OCI-LY7 (cell line): ENCODE data around the gene ADRA2B. TPM values are rescaled to one million over a fixed set of nuclear protein-coding genes. Genes with fewer than 3 reads are reported as not detected.

ENCODE experiments used
- BruUV-seq: library from RNA; stranded (reverse); fragments of 400-500 nt; replicated peaks from 2 replicates; lab custom pipeline; 2021; lab: Mats Ljungman, UMichigan
- CTCF ChIA-PET: fragments of 300-600 bp; sonication (Branson Sonifier 250); formaldehyde crosslinking; loops from one replicate; lab custom pipeline; 2022; ENCODE audit warnings: antibody characterized with exemption; ENCODE audit not compliant: unreplicated experiment; lab: Charles Lee
- POLR2A ChIA-PET: fragments of 300-600 bp; sonication (Branson Sonifier 250); formaldehyde crosslinking; loops from one replicate; lab custom pipeline; 2022; ENCODE audit warnings: antibody characterized with exemption; lab: Charles Lee
- DNase-seq: peaks from one replicate; pipeline ENCODE4 v3.0.0-alpha.2; 2015; ENCODE audit warnings: low spot score
- H2AFZ ChIP-seq: fragments of 200-600 bp; sonication (generic), shearing (Covaris generic); 2 replicates; pipeline ENCODE4 v1.6.1; 2014; ENCODE audit warnings: mild to moderate bottlenecking, antibody characterized with exemption, low read length, moderate library complexity
- H3K27ac ChIP-seq: fragments of 200-600 bp; sonication (generic); 2 replicates; pipeline ENCODE4 v1.5.1; 2014; ENCODE audit warnings: mixed run types, low read depth, mild to moderate bottlenecking, moderate library complexity, low read length, inconsistent platforms; ENCODE audit not compliant: poor library complexity, severe bottlenecking
- H3K36me3 ChIP-seq: fragments of 200-600 bp; sonication (generic); 2 replicates; pipeline ENCODE4 v1.6.1; 2014; ENCODE audit warnings: mild to moderate bottlenecking, antibody characterized with exemption, low read length, moderate library complexity, mixed read lengths; ENCODE audit not compliant: insufficient read depth
- H3K4me1 ChIP-seq: fragments of 200-600 bp; sonication (generic); 2 replicates; pipeline ENCODE4 v1.5.1; 2014; ENCODE audit warnings: mild to moderate bottlenecking, low read length; ENCODE audit not compliant: insufficient read depth, poor library complexity, severe bottlenecking
- H3K4me2 ChIP-seq: fragments of 200-600 bp; sonication (generic); 2 replicates; pipeline ENCODE4 v1.6.1; 2014; ENCODE audit warnings: mild to moderate bottlenecking, low read length
- H3K4me3 ChIP-seq: fragments of 200-600 bp; sonication (generic); 2 replicates; pipeline ENCODE4 v1.5.1; 2014; ENCODE audit warnings: mild to moderate bottlenecking, low read depth, low read length; ENCODE audit not compliant: poor library complexity, severe bottlenecking
- H3K79me2 ChIP-seq: fragments of 200-600 bp; sonication (generic); 2 replicates; pipeline ENCODE4 v1.6.1; 2016; ENCODE audit warnings: low read depth, mild to moderate bottlenecking, low read length, moderate library complexity, mixed read lengths; ENCODE audit not compliant: insufficient read depth
- H3K9me2 ChIP-seq: fragments of 200-600 bp; sonication (generic); 2 replicates; pipeline ENCODE4 v1.6.1; 2016; ENCODE audit warnings: mild to moderate bottlenecking, low read length, mixed read lengths; ENCODE audit not compliant: insufficient read depth
- H3K9me3 ChIP-seq: fragments of 200-600 bp; sonication (generic); 2 replicates; pipeline ENCODE4 v1.6.1; 2014; ENCODE audit warnings: mild to moderate bottlenecking, mixed run types, low read length, mixed read lengths
- H4K20me1 ChIP-seq: fragments of 200-600 bp; sonication (generic); 2 replicates; pipeline ENCODE4 v1.6.1; 2014; ENCODE audit warnings: mild to moderate bottlenecking, antibody characterized with exemption, low read length, moderate library complexity, mixed read lengths; ENCODE audit not compliant: insufficient read depth
- EZH2phosphoT487 ChIP-seq: fragments of 200-600 bp; sonication (generic); IDR thresholded peaks from 2 replicates; pipeline ENCODE4 v1.6.1; 2018; ENCODE audit warnings: low read depth, borderline replicate concordance, mild to moderate bottlenecking, mixed run types, antibody characterized with exemption, low read length, moderate library complexity, mixed read lengths
- intact Hi-C: fragments of 100-400 bp; cut with micrococcal nuclease; formaldehyde crosslinking; loops from one replicate; pipeline ENCODE4 v1.10.0; 2022; ENCODE audit not compliant: unreplicated experiment
- total RNA-seq, 2 experiments: library from RNA; depleted of rRNA in 1 of 2; stranded (reverse); fragments of >200 nt in 1 of 2; shearing (Covaris generic) in 1 of 2; gene quantifications; 2 replicates each; pipeline ENCODE4 v1.2.3, GENCODE V29; 2014 to 2022
- TF ChIP-seq, protein P1 (sequence below): fragments of 200-600 bp; sonication (generic); conservative IDR thresholded peaks from 2 replicates; pipeline ENCODE4 v1.5.1; 2014; ENCODE audit warnings: mild to moderate bottlenecking, antibody characterized with exemption, low read length, moderate library complexity, mixed read lengths

ADRA2B gene
- total RNA-seq, 2 experiments from 2014 or later, result 0.06 to 0.11 TPM

DNA sequence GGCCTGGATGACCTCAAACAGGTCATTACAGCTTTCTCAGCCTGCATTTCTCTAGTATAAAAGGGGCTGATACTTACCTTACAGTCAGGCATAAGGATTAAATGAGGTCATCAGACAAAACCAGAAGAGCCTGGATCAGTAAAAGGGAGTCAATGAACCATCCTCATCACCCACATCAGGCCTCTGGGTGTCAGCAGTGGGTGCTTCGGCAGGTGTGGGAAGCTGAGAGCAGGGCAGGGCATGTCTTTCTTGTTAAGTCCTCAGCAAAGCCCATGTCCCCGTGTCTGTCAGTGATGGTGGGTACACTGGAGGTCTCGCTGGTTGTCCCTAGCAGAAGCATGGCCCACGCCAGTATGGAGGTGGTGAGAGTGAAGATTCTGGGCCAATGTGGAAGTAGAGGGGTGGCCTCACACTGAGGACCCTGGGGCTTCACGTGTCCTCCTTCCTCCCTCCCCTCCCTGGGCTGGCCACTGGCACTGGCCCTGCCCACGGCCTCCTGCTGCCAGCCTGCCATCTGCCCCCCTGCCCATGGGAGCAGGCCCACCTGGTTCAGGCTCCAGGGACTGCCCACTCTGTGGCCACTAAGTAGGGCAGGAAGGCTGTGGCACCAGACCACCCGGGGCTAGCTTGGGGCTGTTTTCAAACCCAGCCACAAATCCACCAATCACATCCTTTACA is 4.4 kb downstream of the ADRA2B start:
- DNase-seq, result peak; percentile 32
- Histone ChIP-seq H4K20me1 (no peaks in the 10 kb centered on the region), H3K36me3 (no peaks in the 10 kb centered on the region), H3K4me1 (no peaks in the 10 kb centered on the region), H3K9me2 (no peaks in the 10 kb centered on the region), H3K9me3 (no peaks in the 10 kb centered on the region), H3K79me2 (no peaks in the 10 kb centered on the region), H2AFZ (no peak overlapping the region), H3K27ac (no peak overlapping the region), H3K4me3 (no peak overlapping the region), H3K4me2 (no peak overlapping the region)
- intact Hi-C loops, result no loop called here
- CTCF ChIA-PET, result interaction anchor here (0.6 to 0.8 kb wide), 2 partner anchors 10 to 62 kb away, joined by 3 read pairs; no protein-coding TSS in a partner anchor
- POLR2A ChIA-PET, result interaction anchor here (0.6 kb wide), 1 partner anchor 94 kb away, joined by 3 read pairs; no protein-coding TSS in a partner anchor
- TF ChIP-seq EZH2phosphoT487, result no peak
- TF ChIP-seq, protein P1, sequence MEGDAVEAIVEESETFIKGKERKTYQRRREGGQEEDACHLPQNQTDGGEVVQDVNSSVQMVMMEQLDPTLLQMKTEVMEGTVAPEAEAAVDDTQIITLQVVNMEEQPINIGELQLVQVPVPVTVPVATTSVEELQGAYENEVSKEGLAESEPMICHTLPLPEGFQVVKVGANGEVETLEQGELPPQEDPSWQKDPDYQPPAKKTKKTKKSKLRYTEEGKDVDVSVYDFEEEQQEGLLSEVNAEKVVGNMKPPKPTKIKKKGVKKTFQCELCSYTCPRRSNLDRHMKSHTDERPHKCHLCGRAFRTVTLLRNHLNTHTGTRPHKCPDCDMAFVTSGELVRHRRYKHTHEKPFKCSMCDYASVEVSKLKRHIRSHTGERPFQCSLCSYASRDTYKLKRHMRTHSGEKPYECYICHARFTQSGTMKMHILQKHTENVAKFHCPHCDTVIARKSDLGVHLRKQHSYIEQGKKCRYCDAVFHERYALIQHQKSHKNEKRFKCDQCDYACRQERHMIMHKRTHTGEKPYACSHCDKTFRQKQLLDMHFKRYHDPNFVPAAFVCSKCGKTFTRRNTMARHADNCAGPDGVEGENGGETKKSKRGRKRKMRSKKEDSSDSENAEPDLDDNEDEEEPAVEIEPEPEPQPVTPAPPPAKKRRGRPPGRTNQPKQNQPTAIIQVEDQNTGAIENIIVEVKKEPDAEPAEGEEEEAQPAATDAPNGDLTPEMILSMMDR, result peak; percentile 37; the same call in 1 of the 2 replicates
- no TSS peak for BruUV-seq

DNA sequence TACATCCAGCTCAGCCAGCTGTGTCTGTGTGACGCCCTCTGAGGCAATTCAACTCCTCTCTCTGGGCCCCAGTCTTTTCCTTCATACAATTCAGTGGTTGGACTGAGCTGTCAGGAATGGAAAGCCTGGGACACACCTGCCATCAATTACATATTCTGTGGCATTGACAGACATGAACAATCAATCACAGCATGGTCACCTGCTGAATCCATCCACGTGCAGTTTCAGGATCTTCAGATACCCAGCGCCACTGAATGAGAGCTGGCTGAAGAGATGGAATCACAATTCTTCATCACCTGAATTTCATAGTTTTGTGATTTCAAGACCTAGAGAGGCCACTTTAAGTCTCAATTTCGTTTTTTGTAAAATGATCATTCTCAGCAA is 5.1 kb downstream of the ADRA2B start:
- Histone ChIP-seq H3K79me2 (no peaks in the 10 kb centered on the region), H3K9me2 (no peaks in the 10 kb centered on the region), H3K27ac (no peak overlapping the region), H3K4me1 (no peaks in the 10 kb centered on the region), H3K4me2 (no peak overlapping the region), H3K9me3 (no peaks in the 10 kb centered on the region), H4K20me1 (no peaks in the 10 kb centered on the region), H2AFZ (no peak overlapping the region), H3K4me3 (no peak overlapping the region), H3K36me3 (no peaks in the 10 kb centered on the region)
- intact Hi-C loops, result no loop called here
- BruUV-seq, result no TSS peak
- no peak for DNase-seq
- POLR2A ChIA-PET, result no interaction called here
- CTCF ChIA-PET, result no interaction called here
- no peak for TF ChIP-seq EZH2phosphoT487
- TF ChIP-seq, protein P1, result no peak

DNA sequence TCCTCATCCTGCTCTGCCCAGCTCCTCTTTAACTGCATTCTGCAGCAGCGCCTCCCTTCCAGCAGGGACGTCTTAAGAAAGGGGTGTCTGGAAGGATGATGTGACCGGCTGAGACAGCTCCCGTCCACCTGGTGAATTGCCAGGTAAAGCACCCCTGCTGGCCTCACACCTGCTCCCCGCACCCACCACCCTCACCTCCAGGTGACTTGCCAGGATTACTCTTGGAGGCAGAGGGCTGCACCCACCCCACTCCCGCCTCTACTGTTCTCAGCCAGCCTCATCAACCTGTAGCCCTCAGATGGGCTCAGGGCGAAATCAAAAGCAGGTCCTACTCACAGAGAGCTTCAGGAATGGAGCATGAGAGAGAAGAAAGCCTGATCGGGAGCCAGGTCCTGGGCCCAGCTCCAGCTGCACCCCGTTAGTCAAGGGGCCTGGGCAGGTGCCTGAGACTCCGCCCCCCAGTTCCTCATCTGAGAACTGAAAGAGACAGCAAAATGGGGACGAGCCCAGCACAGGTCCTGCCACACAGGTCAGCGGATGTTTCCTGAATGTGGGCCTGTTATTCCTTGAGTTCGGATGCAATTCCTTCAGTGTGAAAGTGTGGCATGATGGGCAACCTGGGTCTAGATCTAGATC is 5.6 kb downstream of the ADRA2B start:
- intact Hi-C loops, result no loop called here
- DNase-seq, result no peak
- BruUV-seq, result no TSS peak
- H3K4me2 ChIP-seq, result no peak overlapping the region
- no peak overlapping the region for H2AFZ ChIP-seq
- H3K79me2 ChIP-seq, result no peaks in the 10 kb centered on the region
- no peaks in the 10 kb centered on the region for H3K4me1 ChIP-seq
- no peaks in the 10 kb centered on the region for H3K9me3 ChIP-seq
- no peak overlapping the region for H3K27ac ChIP-seq
- H3K36me3 ChIP-seq, result no peaks in the 10 kb centered on the region
- H3K9me2 ChIP-seq, result no peaks in the 10 kb centered on the region
- H3K4me3 ChIP-seq, result no peak overlapping the region
- CTCF ChIA-PET, result no interaction called here
- POLR2A ChIA-PET, result no interaction called here
- no peaks in the 10 kb centered on the region for H4K20me1 ChIP-seq
- no peak for TF ChIP-seq EZH2phosphoT487
- TF ChIP-seq, protein P1, result no peak
